GM18520 (cell line): Measurements from ENCODE around the gene BCKDHA.
"Not testable (repeated sequence)": the region's sequence is repeated elsewhere in the genome, so short reads cannot be mapped to it uniquely, and the experiment has no call there.

Experiments
- ATAC-seq: cut with Tn5 transposase; IDR thresholded peaks from one replicate; pipeline ENCODE4 v1.9.1; 2021; ENCODE audit not compliant: unreplicated experiment

BCKDHA gene

GRCh38 chr19:41403181-41403970, 5.8 kb downstream of the BCKDHA start:
- no peak for ATAC-seq

DNA sequence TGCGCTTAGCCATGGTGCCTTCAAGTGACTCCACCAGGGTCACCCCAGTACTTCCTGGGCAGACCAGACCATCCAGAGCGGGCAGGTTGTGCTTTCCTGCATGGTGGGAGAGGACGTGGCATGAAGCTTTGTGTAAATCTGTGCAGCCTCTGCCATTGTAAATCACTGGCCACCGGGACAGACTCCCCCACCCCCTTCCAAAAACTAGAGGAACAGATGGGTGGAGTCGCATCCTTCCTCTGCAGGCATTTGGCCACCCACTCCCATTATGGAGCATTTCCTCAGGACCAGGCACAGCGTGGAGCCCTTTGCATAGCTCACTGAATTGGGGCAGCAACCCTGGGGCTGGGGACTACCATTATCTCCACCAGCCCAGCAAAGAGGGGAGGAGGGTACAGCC, 8.2 kb downstream of the BCKDHA start:
- no peak for ATAC-seq

DNA sequence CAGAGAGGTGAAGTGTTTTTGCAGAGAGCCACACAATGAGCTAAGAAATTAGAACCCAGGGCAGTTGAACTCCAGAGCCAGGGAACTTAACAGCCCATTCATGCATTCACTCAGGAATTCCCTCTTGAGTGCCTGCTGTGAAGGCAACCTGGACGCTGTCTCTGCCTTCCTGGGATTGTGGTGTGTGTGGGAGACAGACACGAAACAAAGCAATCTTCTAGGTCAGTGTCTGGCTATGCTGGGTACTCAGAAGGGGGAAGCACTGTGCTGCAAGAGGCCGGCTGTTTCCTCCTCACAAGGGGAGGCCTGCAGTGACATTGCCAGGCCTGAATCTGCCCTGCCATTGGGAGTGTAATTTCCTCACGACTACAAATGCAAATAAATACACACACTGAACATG, 9.7 kb downstream of the BCKDHA start:
- ATAC-seq = no peak

GRCh38 chr19:41408256-41408655, 10.6 kb downstream of the BCKDHA start:
- no peak for ATAC-seq

DNA sequence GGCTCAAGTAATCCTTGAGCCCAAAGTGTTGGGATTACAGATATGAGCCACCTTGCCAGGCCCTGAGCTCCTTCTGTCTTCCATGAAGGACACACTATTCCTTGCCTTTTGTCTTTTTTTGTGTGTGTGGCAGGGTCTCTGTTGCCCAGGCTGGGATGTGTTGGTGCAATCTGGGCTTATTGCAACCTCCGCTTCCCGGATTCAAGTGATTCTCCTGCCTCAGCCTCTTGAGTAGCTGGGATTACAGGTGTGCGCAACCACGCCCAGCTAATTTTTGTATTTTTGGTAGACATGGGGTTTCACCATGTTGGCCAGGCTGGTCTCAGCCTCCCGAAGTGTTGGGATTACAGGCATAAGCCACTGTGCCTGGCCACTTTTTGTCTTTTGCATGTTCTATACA, 11.2 kb downstream of the BCKDHA start:
- not testable (repeated sequence) for ATAC-seq

- ATAC-seq = no peak
Measured at GRCh38 chr19:41409288-41409687, 11.7 kb downstream of the BCKDHA start.

DNA sequence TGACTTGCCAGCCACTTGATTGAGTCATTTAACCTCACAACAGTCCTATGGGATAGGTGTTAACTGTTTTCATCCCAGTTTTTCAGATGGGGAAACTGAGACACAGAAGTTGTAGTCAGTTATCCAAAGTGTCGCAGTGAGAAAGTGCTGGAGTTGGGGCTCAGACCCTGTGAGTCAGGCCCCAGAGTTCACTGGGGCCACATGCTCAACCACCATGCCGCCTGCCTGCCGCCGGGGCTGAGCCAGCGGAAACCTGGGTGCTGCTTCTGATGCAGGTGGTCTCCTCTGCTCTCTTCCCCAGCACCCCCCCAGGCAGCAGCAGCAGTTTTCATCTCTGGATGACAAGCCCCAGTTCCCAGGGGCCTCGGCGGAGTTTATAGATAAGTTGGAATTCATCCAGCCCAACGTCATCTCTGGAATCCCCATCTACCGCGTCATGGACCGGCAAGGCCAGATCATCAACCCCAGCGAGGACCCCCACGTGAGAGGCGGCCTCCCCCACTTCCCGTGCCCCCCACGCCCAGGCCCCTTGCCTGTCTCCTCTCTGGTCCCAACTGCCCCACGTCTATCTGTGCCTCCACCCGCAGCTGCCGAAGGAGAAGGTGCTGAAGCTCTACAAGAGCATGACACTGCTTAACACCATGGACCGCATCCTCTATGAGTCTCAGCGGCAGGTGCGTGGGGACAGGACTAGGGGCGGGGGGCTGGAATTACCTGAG, 12.9 kb downstream of the BCKDHA start:
- ATAC-seq = no peak

GRCh38 chr19:41411100-41411967, 13.7 kb downstream of the BCKDHA start:
- no peak for ATAC-seq

DNA sequence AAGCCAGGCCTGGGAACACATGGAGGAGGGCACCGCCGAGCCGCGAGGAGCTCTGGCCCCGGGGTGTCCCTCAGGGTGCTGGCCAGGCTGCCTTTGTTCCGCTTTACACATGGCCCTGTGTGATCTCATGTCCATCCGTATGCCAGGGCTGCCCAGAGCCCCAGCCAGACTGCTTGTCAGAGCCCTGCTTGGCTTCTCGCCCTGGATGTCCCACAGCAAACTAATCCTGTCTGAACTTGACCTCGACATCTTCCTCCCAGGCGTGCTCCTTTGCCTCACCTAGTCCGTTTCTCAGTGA, 14.3 kb downstream of the BCKDHA start:
- no peak for ATAC-seq

GRCh38 chr19:41412953-41413352, 15.3 kb downstream of the BCKDHA start:
- ATAC-seq = no peak

GRCh38 chr19:41413947-41414346, 16.3 kb downstream of the BCKDHA start:
- ATAC-seq = no peak

DNA sequence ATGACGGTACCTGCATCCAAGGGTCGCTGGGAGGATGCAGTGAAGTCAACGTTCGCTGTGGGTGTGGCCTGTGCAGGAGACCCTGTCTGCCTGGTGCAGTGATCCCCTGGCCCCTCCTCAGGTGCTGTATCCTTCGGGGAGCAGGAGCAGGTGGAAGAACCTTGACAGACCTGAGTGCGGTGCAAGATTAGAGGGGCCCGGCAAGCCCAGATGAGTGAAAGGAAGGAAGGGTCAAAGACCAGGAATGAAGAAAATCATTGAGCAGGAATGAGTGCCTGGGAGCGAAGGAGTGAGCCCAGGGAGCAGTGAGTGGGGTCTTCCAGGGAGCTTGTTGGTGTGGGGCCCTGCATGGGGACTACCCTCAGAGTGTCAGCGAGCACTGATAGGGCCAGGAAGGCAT, 16.8 kb downstream of the BCKDHA start:
- no peak for ATAC-seq

GRCh38 chr19:41415154-41415571, 17.5 kb downstream of the BCKDHA start:
- ATAC-seq = no peak

DNA sequence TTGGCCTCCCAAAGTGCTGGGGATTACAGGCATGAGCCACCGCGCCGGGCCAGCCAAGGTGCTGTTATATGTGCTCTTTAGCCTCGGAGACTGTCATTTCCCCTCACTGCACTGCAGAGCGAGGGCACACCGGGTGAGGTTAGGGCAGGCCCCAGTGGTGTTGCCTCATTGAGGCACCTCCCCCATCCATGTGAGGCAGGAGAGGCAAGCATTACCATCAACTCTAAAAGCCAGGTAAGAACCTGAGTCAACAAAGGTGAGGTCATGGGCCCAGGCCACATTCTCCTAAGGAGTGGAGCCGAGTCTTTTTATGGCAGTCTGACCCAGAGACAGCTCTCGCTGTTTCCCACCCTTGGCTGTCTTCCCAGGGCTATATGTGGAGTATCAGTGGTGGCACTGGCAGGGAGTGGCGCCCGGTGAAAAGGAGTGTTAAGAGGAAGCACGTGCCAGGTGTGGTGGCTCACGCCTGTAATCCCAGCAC, 18.6 kb downstream of the BCKDHA start:
- ATAC-seq = no peak

DNA sequence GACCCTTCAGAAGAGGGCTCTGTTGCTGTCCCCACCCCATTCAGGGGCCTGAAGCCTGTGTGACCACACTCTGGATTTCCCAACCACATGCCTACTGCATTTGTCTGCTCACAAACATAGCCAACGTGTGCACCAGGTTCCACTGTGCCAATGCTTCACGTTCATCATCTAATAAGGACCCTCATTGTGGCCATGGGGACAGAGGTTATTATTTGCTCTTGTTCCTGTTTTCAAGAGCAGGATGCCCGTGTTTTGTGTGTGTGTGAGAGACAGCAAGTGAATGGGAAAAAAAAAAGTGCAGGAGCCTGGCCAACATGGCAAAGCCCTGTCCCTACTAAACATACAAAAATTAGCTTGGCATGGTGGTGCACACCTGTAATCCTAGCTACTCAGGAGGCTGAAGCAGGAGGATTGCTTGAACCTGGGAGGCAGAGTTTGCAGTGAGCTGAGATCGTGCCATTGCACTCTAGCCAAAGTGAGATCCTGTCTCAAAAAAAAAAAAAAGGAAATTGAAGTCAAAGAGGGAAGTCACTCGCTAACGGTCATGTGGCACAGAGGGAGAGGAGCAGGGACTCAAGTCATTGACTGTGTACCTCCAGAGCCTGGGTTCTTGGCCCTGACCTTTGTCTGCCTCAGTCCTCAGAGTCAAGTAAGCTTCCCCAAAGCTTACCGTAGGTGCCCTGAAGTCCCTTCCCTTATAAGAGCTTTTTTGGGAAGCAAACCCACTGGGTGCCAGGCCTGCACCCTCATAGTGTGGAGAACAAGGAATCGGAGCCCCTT, 22.7 kb downstream of the BCKDHA start:
- ATAC-seq = no peak

DNA sequence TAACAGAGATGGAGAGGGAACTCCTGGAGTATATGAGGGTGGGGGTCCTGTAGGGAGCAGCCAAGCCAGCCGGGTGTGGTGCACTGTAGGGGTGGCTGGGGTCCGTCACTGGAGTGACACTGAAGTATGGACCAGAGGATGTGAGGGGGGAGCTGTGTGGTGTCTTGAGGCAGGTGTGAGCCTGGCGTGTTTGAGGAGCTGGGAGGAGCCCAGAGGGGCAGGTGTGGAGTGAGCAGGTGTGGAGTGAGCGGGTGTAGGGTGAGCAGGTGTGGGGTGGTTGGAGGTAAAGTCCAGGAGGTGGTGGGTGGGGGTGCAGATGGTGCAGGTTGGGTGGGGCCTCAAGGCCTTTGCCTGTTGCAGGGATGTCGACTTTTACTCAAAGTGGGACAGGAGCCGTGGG, 23.7 kb downstream of the BCKDHA start:
- ATAC-seq = no peak

GRCh38 chr19:41421973-41422372, 24.4 kb downstream of the BCKDHA start:
- ATAC-seq = no peak

- no peak for ATAC-seq
Measured at GRCh38 chr19:41422456-41422855, 24.8 kb downstream of the BCKDHA start.

DNA sequence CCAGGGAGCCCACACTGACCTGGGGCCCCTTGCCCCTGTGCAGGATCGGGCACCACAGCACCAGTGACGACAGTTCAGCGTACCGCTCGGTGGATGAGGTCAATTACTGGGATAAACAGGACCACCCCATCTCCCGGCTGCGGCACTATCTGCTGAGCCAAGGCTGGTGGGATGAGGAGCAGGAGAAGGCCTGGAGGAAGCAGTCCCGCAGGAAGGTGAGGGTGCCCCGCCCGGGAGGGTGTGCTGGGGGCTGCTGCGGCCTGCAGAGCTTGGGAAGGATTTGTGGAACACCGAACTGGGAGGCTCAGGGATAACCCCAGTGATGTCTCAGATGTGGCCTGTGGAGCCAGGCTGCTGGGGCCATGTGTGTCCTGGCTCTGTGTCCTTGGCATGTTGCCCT, 25.3 kb downstream of the BCKDHA start:
- ATAC-seq = no peak

DNA sequence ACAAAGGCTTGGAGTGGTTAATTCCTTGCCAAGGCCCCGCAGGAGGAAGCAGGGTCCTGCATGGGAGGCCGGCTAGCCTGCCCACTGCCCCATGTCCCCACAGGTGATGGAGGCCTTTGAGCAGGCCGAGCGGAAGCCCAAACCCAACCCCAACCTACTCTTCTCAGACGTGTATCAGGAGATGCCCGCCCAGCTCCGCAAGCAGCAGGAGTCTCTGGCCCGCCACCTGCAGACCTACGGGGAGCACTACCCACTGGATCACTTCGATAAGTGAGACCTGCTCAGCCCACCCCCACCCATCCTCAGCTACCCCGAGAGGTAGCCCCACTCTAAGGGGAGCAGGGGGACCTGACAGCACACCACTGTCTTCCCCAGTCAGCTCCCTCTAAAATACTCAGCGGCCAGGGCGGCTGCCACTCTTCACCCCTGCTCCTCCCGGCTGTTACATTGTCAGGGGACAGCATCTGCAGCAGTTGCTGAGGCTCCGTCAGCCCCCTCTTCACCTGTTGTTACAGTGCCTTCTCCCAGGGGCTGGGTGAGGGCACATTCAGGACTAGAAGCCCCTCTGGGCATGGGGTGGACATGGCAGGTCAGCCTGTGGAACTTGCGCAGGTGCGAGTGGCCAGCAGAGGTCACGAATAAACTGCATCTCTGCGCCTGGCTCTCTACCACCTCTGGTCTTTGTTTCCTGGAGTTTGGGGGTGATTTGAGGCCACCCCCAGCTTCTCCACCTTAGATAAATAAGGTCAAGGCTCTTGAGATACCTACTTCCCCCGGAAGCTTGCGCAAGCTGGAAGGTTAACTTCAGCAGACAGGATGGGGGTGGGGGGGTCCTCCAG, 26.9 kb downstream of the BCKDHA start:
- ATAC-seq = no peak
